Panc1 (cell line): ENCODE results near the gene PSORS1C1.

Source experiments
- CTCF ChIP-seq: fragments of 450-650 bp; IDR thresholded peaks from 2 replicates; pipeline ENCODE4 v1.5.1; 2017; ENCODE audit warnings: mild to moderate bottlenecking
- POLR2AphosphoS5 ChIP-seq: IDR thresholded peaks from 2 replicates; pipeline ENCODE4 v1.6.1; 2012; ENCODE audit warnings: mild to moderate bottlenecking, low read depth, low read length, moderate library complexity
- REST ChIP-seq, 2 experiments: IDR thresholded peaks; 2 replicates each; pipeline ENCODE4 v1.6.1; 2011 to 2012; ENCODE audit warnings: low read depth in 2 of 2, control low read depth in 1 of 2, low read length in 1 of 2, mild to moderate bottlenecking in 1 of 2, moderate library complexity in 1 of 2; ENCODE audit not compliant: insufficient read depth in 1 of 2
- SIN3A ChIP-seq: IDR thresholded peaks from 2 replicates; pipeline ENCODE4 v1.6.1; 2012; ENCODE audit warnings: low read depth, mild to moderate bottlenecking, low read length, moderate library complexity, borderline replicate concordance; ENCODE audit not compliant: insufficient read depth
- TCF7L2 ChIP-seq: IDR thresholded peaks from 2 replicates; pipeline ENCODE4 v1.6.1; 2011; ENCODE audit warnings: mild to moderate bottlenecking, low read depth, low read length, inconsistent platforms

GRCh38 chr6:31174378-31174777 lies 59.8 kb downstream of the PSORS1C1 start:
- TF ChIP-seq REST (IDR thresholded peaks at IDR 0.05; ENCODE audit: insufficient read depth in 1 of 2, low read depth in 2 of 2, low read length in 1 of 2) (no peak), CTCF (no peak), POLR2AphosphoS5 (no peak), SIN3A (no peak), TCF7L2 (no peak)
